HepG2 (cell line): ENCODE measurements around the gene DHX34. TPM values are rescaled to one million over a fixed set of nuclear protein-coding genes. Genes with fewer than 3 reads are reported as not detected.

Experiments
- ATAC-seq: fragments of 200-7000 bp; cut with Tn5 transposase; 3 replicates; pipeline ENCODE4 v1.9.1; 2020; ENCODE audit warnings: mild to moderate bottlenecking, moderate library complexity
- BruUV-seq: library from RNA; stranded (reverse); fragments of 400-500 nt; replicated peaks from 2 replicates; lab custom pipeline; 2021; lab: Mats Ljungman, UMichigan
- CTCF ChIA-PET: fragments of 300-600 bp; formaldehyde crosslinking; extraction: SDS; loops from one replicate; lab custom pipeline; 2021; ENCODE audit warnings: low total read pairs, inconsistent platforms, low intra/inter-chr PET ratio; lab: Yijun Ruan, JAX
- POLR2A ChIA-PET: fragments of 350-600 bp; sonication (Branson Sonifier 250); formaldehyde crosslinking; loops from one replicate; lab custom pipeline; 2020; ENCODE audit warnings: antibody characterized with exemption, inconsistent platforms; lab: Yijun Ruan, JAX
- DNase-seq: peaks from one replicate; pipeline ENCODE4 v3.0.0-alpha.2; 2015; ENCODE audit warnings: low spot score
- FAIRE-seq: peaks from 3 replicates; lab custom pipeline; 2011; peaks lifted over from hg19 to GRCh38; lab: Jason Lieb, UNC
- H2AFZ ChIP-seq: one replicate; pipeline ENCODE4 v1.6.1; 2011; ENCODE audit warnings: low read length, inconsistent platforms
- H3K27ac ChIP-seq: fragments of 300-600 bp; 3 replicates; pipeline ENCODE4 v1.8.0; 2011; ENCODE audit warnings: mixed run types, mild to moderate bottlenecking, mixed read lengths, low read length, inconsistent platforms; ENCODE audit not compliant: insufficient read depth; ENCODE audit errors: extremely low read length
- H3K27me3 ChIP-seq, 2 experiments: fragments of 200-600 bp in 1 of 2; 2 replicates in 1 of 2; 3 replicates in 1 of 2; pipeline versions ENCODE4 v1.6.0 to v1.8.0; 2011; ENCODE audit warnings: low read length in 2 of 2, mild to moderate bottlenecking in 2 of 2, moderate library complexity in 2 of 2, inconsistent platforms in 1 of 2; ENCODE audit not compliant: insufficient read depth in 2 of 2, control insufficient read depth in 1 of 2
- H3K36me3 ChIP-seq, 2 experiments: fragments of 200-600 bp in 1 of 2; replicated peaks in 1 of 2; 2 replicates in 1 of 2; 3 replicates in 1 of 2; pipeline versions ENCODE4 v1.5.1 to v1.8.0; 2011; ENCODE audit warnings: low read length in 2 of 2, inconsistent platforms in 1 of 2; ENCODE audit not compliant: insufficient read depth in 2 of 2, control insufficient read depth in 1 of 2
- H3K4me1 ChIP-seq: 2 replicates; pipeline ENCODE4 v1.5.1; 2012; ENCODE audit warnings: low read length, inconsistent platforms; ENCODE audit not compliant: insufficient read depth
- H3K4me2 ChIP-seq: 2 replicates; pipeline ENCODE4 v1.6.0; 2011; ENCODE audit warnings: low read depth, low read length, inconsistent platforms
- H3K4me3 ChIP-seq, 3 experiments: fragments of 200-600 bp in 1 of 3; sonication (generic), shearing (Covaris generic) in 1 of 3; replicated peaks in 1 of 3; 2 replicates each; pipeline ENCODE4 v1.5.1; 2011 to 2016; ENCODE audit warnings: low read length in 3 of 3, inconsistent platforms in 2 of 3, low read depth in 2 of 3, mild to moderate bottlenecking in 2 of 3, control low read depth in 1 of 3, mixed read lengths in 1 of 3; ENCODE audit not compliant: insufficient read depth in 1 of 3
- H3K79me2 ChIP-seq: one replicate; pipeline ENCODE4 v1.6.1; 2011; ENCODE audit warnings: low read length, inconsistent platforms; ENCODE audit not compliant: insufficient read depth
- H3K9ac ChIP-seq: 2 replicates; pipeline ENCODE4 v1.6.0; 2011; ENCODE audit warnings: mild to moderate bottlenecking, low read depth, low read length, inconsistent platforms; ENCODE audit not compliant: insufficient read depth
- H3K9me3 ChIP-seq: 2 replicates; pipeline ENCODE4 v1.5.1; 2012; ENCODE audit warnings: mild to moderate bottlenecking, low read length
- H4K20me1 ChIP-seq: 2 replicates; pipeline ENCODE4 v1.6.0; 2011; ENCODE audit warnings: inconsistent platforms, mild to moderate bottlenecking, low read length, moderate library complexity; ENCODE audit not compliant: insufficient read depth
- ATF4 ChIP-seq, 2 experiments: fragments of 450-650 bp in 1 of 2; sonication (generic) in 1 of 2; formaldehyde crosslinking; IDR thresholded peaks; 2 replicates each; pipeline versions ENCODE4 v1.5.0 to v1.8.0; 2020 to 2022; ENCODE audit warnings: mild to moderate bottlenecking in 1 of 2, missing genetic modification reagents in 1 of 2
- HMG20A ChIP-seq: IDR thresholded peaks from 2 replicates; pipeline ENCODE4 v1.6.1; 2016; ENCODE audit warnings: borderline replicate concordance
- JUND ChIP-seq: sonication (generic); formaldehyde crosslinking; IDR thresholded peaks from 2 replicates; pipeline ENCODE4 v1.8.0; 2022; ENCODE audit warnings: mild to moderate bottlenecking, missing genetic modification reagents
- KLF16 ChIP-seq, 2 experiments: sonication (generic) in 1 of 2; formaldehyde crosslinking in 1 of 2; IDR thresholded peaks; 2 replicates each; pipeline versions ENCODE4 v1.6.1 to v1.8.0; 2016 to 2023; ENCODE audit warnings: missing genetic modification reagents in 2 of 2, missing compliant biosample characterization in 1 of 2
- RAD51 ChIP-seq: fragments of 450-650 bp; IDR thresholded peaks from 2 replicates; pipeline ENCODE4 v1.6.1; 2016; ENCODE audit warnings: borderline replicate concordance
- SIN3B ChIP-seq: fragments of 150-350 bp; IDR thresholded peaks from 2 replicates; pipeline ENCODE4 v1.6.1; 2014; ENCODE audit warnings: low read length
- SOX5 ChIP-seq: IDR thresholded peaks from 2 replicates; pipeline ENCODE4 v1.6.1; 2016; ENCODE audit warnings: borderline replicate concordance
- SOX6 ChIP-seq, 2 experiments: fragments of 450-650 bp in 1 of 2; sonication (generic) in 1 of 2; formaldehyde crosslinking in 1 of 2; IDR thresholded peaks; 2 replicates each; pipeline versions ENCODE4 v1.4.0 to v1.6.1; 2017 to 2020; ENCODE audit warnings: antibody characterized with exemption in 1 of 2, mild to moderate bottlenecking in 1 of 2, missing genetic modification reagents in 1 of 2
- TEAD3 ChIP-seq: optimal IDR thresholded peaks from 2 replicates; pipeline ENCODE3; 2016; ENCODE audit warnings: borderline replicate concordance
- WIZ ChIP-seq: sonication (generic); formaldehyde crosslinking; IDR thresholded peaks from 2 replicates; pipeline ENCODE4 v1.5.1; 2020; ENCODE audit warnings: mild to moderate bottlenecking, missing genetic modification reagents
- YEATS2 ChIP-seq: sonication (generic); formaldehyde crosslinking; IDR thresholded peaks from 2 replicates; pipeline ENCODE4 v1.4.0; 2020; ENCODE audit warnings: missing genetic modification reagents, borderline replicate concordance
- ZNF3 ChIP-seq: IDR thresholded peaks from 2 replicates; pipeline ENCODE4 v1.7.0; 2017; ENCODE audit warnings: inconsistent platforms
- ZNF569 ChIP-seq: sonication (generic); formaldehyde crosslinking; IDR thresholded peaks from 2 replicates; pipeline ENCODE4 v1.5.0; 2020; ENCODE audit warnings: mild to moderate bottlenecking, missing genetic modification reagents, moderate library complexity, borderline replicate concordance
- ZNF615 ChIP-seq: sonication (generic); formaldehyde crosslinking; IDR thresholded peaks from 2 replicates; pipeline ENCODE4 v1.5.0; 2020; ENCODE audit warnings: mild to moderate bottlenecking, missing genetic modification reagents, borderline replicate concordance
- ZNF747 ChIP-seq: sonication (generic); formaldehyde crosslinking; IDR thresholded peaks from 2 replicates; pipeline ENCODE4 v1.8.1; 2023; ENCODE audit warnings: missing genetic modification reagents, mild to moderate bottlenecking, borderline replicate concordance
- ZNF768 ChIP-seq: sonication (generic); formaldehyde crosslinking; IDR thresholded peaks from 2 replicates; pipeline ENCODE4 v1.4.0; 2020; ENCODE audit warnings: missing genetic modification reagents
- WGBS: methylation state at CpG from one replicate; pipeline ENCODE4 v1.1.6; 2017; ENCODE audit warnings: low lambda C conversion rate; 5-methylcytosine and 5-hydroxymethylcytosine counted together
- in situ Hi-C: cut with HindIII; loops from 2 replicates; pipeline ENCODE4 v1.10.0; 2017; ENCODE audit warnings: low pct_unique_long_range_greater_than_20kb; ENCODE audit not compliant: extremely low pct_ligation_motif_present
- intact Hi-C: fragments of 100-400 bp; cut with micrococcal nuclease; formaldehyde crosslinking; loops from one replicate; pipeline ENCODE4 v1.10.0; 2022; ENCODE audit not compliant: unreplicated experiment
- polyA plus RNA-seq, 8 experiments: library from polyadenylated mRNA; depleted of rRNA in 3 of 8; stranded (reverse) in 7 of 8; unstranded in 1 of 8; fragments of >200 nt; fragmentation: Illumina TruSeq in 4 of 8; extraction: Trizol in 4 of 8; gene quantifications; 2 replicates each; pipeline versions ENCODE4 v1.2.1 to v1.2.3, GENCODE V29; 2011 to 2016; ENCODE audit warnings: low read depth in 4 of 8, missing spikeins in 1 of 8, mixed read lengths in 1 of 8; ENCODE audit not compliant: insufficient read depth in 1 of 8
- total RNA-seq, 5 experiments: library from RNA; depleted of rRNA; stranded (reverse); fragments of >200 nt; fragmentation: Illumina TruSeq; extraction: Trizol; gene quantifications; 2 replicates each; pipeline ENCODE4 v1.2.3, GENCODE V29; 2016; ENCODE audit warnings: low read depth in 1 of 5

The DHX34 gene
- total and polyA plus RNA-seq, 2 of the 13 experiments (the other 11 are each of a cell fraction or from before 2014, with no cell fraction given): 9.2 to 12.0 TPM

- 14% methylated on average over 5 of the region's 9 CpGs for WGBS
- H3K4me3 ChIP-seq: no peak overlapping the region
- in situ Hi-C loops (no loop called here), intact Hi-C loops (no loop called here)
- BruUV-seq: no TSS peak
- H3K9me3 ChIP-seq: no peaks in the 10 kb centered on the region
- no peak for ATAC-seq
- H2AFZ ChIP-seq: no peak overlapping the region
- no peaks in the 10 kb centered on the region for H3K79me2 ChIP-seq
- peaks cover 3 to 7% of the 10 kb centered on the region in 2 experiments; a peak in 1 of 5 replicates for H3K27me3 ChIP-seq
- ChIA-PET POLR2A (no interaction called here), CTCF (no interaction called here)
- H3K27ac ChIP-seq: no peak overlapping the region
- H3K36me3 ChIP-seq: no peaks in the 10 kb centered on the region
- DNase-seq: no peak
- no peaks in the 10 kb centered on the region for H4K20me1 ChIP-seq
- H3K9ac ChIP-seq: no peak overlapping the region
- TF ChIP-seq HMG20A (CRISPR knock-in tag) (no peak), RAD51 (0 out of 2 replicates have a peak, but pooled peaks have one; percentile 4)
- no peak overlapping the region for H3K4me2 ChIP-seq
- FAIRE-seq: no peak
- H3K4me1 ChIP-seq: 0 out of 2 replicates have a peak, but pooled peaks cover 8% of the 10 kb centered on the region
Observed at GRCh38 chr19:47324502-47324901, 24.6 kb upstream of the DHX34 start.

- no peaks in the 10 kb centered on the region for H3K79me2 ChIP-seq
- intact Hi-C loops (no loop called here), in situ Hi-C loops (no loop called here)
- no TSS peak for BruUV-seq
- H3K4me2 ChIP-seq: peak overlapping the region; percentile 84
- DNase-seq (no peak), ATAC-seq (peak; percentile 48), FAIRE-seq (no peak)
- peak overlapping the region in 2 of 3 experiments; percentile 49 to 67; a peak in 5 of 6 replicates for H3K4me3 ChIP-seq
- H3K36me3 ChIP-seq: no peaks in the 10 kb centered on the region
- H4K20me1 ChIP-seq: no peaks in the 10 kb centered on the region
- H3K9ac ChIP-seq: peak overlapping the region; percentile 56; the same call in 1 of the 2 replicates
- no peaks in the 10 kb centered on the region for H3K9me3 ChIP-seq
- H3K27ac ChIP-seq: no peak overlapping the region
- POLR2A ChIA-PET: interaction anchor here (1.1 to 2.6 kb wide), 2 partner anchors 15 to 18 kb away, joined by 3 to 8 read pairs; partner anchors contain the start of gene DHX34
- H3K4me1 ChIP-seq: peaks cover 33% of the 10 kb centered on the region
- peaks cover 1 to 18% of the 10 kb centered on the region in 2 experiments; a peak in 4 of 5 replicates for H3K27me3 ChIP-seq
- 1% methylated on average over 9 of the region's 9 CpGs for WGBS
- peak overlapping the region; percentile 88 for H2AFZ ChIP-seq
- CTCF ChIA-PET: no interaction called here
- no peak for TF ChIP-seq YEATS2 (CRISPR knock-in tag)
- no peak for TF ChIP-seq ZNF747
- no peak for TF ChIP-seq SOX6 (IDR thresholded peaks at IDR 0.05)
- TF ChIP-seq SOX6 (CRISPR knock-in tag; IDR thresholded peaks at IDR 0.05): 0 out of 2 replicates have a peak, but pooled peaks have one; percentile 29
- no peak for TF ChIP-seq WIZ (CRISPR knock-in tag)
- TF ChIP-seq ZNF615 (CRISPR knock-in tag): no peak
- no peak for TF ChIP-seq ZNF768 (CRISPR knock-in tag)
- no peak for TF ChIP-seq KLF16 (CRISPR knock-in tag; IDR thresholded peaks at IDR 0.05)
- no peak for TF ChIP-seq SIN3B
- 0 out of 4 replicates have a peak, but pooled peaks of 1 of the 2 experiments have one; percentile 24 for TF ChIP-seq ATF4 (CRISPR knock-in tag; IDR thresholded peaks at IDR 0.05)
- TF ChIP-seq SOX5: peak; percentile 40; the same call in 1 of the 2 replicates
- peak; percentile 58 for TF ChIP-seq TEAD3 (CRISPR knock-in tag)
- TF ChIP-seq JUND (CRISPR knock-in tag): no peak
- no peak for TF ChIP-seq ZNF3 (CRISPR knock-in tag)
- no peak for TF ChIP-seq ZNF569 (CRISPR knock-in tag)
Observed at GRCh38 chr19:47330466-47330869, 18.6 kb upstream of the DHX34 start.
